Cardiac muscle cell (in vitro differentiated cells and primary cell): ENCODE measurements around the gene PXT1. TPM values are rescaled to one million over a fixed set of nuclear protein-coding genes. Genes with fewer than 3 reads are reported as not detected.

ENCODE experiments used
- DNase-seq, 2 donors: peaks; one replicate each; pipeline versions ENCODE4 v3.0.0 to v3.0.0-alpha.2; 2010 to 2017; ENCODE audit warnings: low read depth in 1 of 2, low spot score in 1 of 2
- H3K27ac ChIP-seq: fragments of 200-600 bp; sonication (generic); 2 replicates; pipeline ENCODE4 v1.5.1; 2016
- H3K27me3 ChIP-seq: fragments of 200-600 bp; sonication (generic); 2 replicates; pipeline ENCODE4 v1.6.0; 2016; ENCODE audit warnings: control low read depth
- H3K36me3 ChIP-seq: fragments of 200-600 bp; sonication (generic); 2 replicates; pipeline ENCODE4 v1.5.1; 2016; ENCODE audit warnings: control low read depth
- H3K4me1 ChIP-seq: fragments of 200-600 bp; sonication (generic); 2 replicates; pipeline ENCODE4 v1.8.1; 2017; ENCODE audit warnings: low read depth, mild to moderate bottlenecking, mixed run types
- H3K4me3 ChIP-seq: fragments of 200-600 bp; sonication (generic); 2 replicates; pipeline ENCODE4 v1.5.1; 2016; ENCODE audit warnings: mild to moderate bottlenecking
- H3K9me3 ChIP-seq: fragments of 200-600 bp; sonication (generic); 2 replicates; pipeline ENCODE4 v1.5.1; 2017; ENCODE audit warnings: low read depth, mild to moderate bottlenecking, control low read depth
- polyA plus RNA-seq: library from polyadenylated mRNA; unstranded; fragments of >200 nt; fragmentation: Nextera tagmentation; extraction: Ambion mirVana; gene quantifications from 2 replicates; pipeline ENCODE4 v1.2.1, GENCODE V29; 2016
- total RNA-seq: library from RNA; depleted of rRNA; stranded (reverse); fragments of >200 nt; gene quantifications from 2 replicates; pipeline ENCODE4 v1.2.3, GENCODE V29; 2016
- TF ChIP-seq, protein P1 (sequence below): IDR thresholded peaks from 2 replicates; pipeline ENCODE4 v1.5.1; 2012; ENCODE audit warnings: low read depth, mild to moderate bottlenecking, low read length

Gene PXT1
- total and polyA plus RNA-seq, 2 experiments from 2014 or later = 0.31 TPM; not detected in 1

DNA sequence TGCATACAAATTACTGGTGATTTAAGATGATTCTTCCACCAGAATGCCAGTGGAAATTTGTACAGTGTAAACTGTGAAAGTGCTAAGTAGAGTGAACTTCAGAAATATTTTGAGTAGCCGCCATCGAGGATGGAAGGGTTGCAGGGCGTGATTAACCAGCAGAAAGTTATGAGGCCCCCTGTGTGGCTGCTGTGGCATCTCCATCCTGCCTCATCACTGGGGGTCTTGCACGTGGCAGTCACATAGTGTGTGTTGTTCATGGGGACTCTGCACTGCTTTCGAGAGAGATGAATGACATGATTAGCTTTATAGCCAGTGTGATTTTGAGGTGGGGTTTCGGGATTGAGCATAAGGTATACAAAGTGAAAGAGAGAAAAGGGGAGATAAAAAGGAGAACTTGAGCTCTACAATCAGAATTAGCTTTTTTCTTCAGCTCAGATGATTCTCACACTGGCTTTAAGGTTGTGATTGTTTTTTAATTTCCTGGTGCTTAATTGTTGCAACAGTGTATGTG, 26.6 kb upstream of the PXT1 start:
- Histone ChIP-seq H3K9me3 (no peaks in the 10 kb centered on the region), H3K4me3 (no peak overlapping the region), H3K4me1 (no peaks in the 10 kb centered on the region), H3K27me3 (no peaks in the 10 kb centered on the region), H3K36me3 (peaks cover 6% of the 10 kb centered on the region), H3K27ac (no peak overlapping the region)
- no peak for DNase-seq
- TF ChIP-seq, protein P1, sequence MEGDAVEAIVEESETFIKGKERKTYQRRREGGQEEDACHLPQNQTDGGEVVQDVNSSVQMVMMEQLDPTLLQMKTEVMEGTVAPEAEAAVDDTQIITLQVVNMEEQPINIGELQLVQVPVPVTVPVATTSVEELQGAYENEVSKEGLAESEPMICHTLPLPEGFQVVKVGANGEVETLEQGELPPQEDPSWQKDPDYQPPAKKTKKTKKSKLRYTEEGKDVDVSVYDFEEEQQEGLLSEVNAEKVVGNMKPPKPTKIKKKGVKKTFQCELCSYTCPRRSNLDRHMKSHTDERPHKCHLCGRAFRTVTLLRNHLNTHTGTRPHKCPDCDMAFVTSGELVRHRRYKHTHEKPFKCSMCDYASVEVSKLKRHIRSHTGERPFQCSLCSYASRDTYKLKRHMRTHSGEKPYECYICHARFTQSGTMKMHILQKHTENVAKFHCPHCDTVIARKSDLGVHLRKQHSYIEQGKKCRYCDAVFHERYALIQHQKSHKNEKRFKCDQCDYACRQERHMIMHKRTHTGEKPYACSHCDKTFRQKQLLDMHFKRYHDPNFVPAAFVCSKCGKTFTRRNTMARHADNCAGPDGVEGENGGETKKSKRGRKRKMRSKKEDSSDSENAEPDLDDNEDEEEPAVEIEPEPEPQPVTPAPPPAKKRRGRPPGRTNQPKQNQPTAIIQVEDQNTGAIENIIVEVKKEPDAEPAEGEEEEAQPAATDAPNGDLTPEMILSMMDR = no peak

DNA sequence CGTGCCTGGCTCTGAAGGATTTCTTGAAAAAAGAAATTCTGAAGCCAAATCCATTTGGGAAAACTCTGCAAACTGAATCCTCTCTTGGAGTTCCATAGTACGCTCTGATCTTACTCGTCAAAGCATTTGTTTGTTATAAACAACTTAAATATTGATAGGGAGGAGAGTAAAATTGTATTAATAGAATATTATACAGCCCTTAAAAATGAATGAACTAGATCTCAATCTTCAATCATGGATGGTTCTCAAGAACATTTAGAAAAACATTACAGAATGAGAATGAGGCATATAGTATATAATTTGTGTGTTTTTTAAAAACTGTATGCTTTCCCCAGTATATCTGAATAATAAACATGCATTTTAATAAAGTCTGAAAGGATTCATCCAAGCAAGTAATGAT, 25.0 kb upstream of the PXT1 start:
- DNase-seq = no peak
- H3K9me3 ChIP-seq = no peaks in the 10 kb centered on the region
- H3K27me3 ChIP-seq = no peaks in the 10 kb centered on the region
- no peaks in the 10 kb centered on the region for H3K4me1 ChIP-seq
- H3K36me3 ChIP-seq = peaks cover 6% of the 10 kb centered on the region
- H3K4me3 ChIP-seq = no peak overlapping the region
- H3K27ac ChIP-seq = no peak overlapping the region
- TF ChIP-seq, protein P1 = no peak

DNA sequence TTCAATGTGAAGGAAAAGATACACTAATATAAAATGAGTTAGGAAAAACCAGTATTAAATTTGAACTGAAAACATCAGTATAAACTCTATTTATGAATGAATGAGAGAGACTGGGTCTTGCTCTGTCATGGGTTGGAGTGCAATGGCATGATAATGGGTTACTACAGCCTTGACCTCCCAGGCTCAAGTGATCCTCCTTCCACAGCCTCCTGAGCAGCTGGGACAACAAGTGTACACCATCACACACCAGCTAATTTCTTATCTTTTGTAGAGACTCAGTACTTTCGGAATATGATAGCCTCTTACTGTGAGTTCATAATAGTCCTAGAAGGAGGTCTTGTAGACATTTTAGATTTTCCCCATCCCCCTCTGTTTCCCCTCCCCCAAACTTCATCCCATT, 21.6 kb upstream of the PXT1 start:
- Histone ChIP-seq H3K9me3 (no peaks in the 10 kb centered on the region), H3K4me3 (no peak overlapping the region), H3K27ac (no peak overlapping the region), H3K27me3 (no peaks in the 10 kb centered on the region), H3K36me3 (no peaks in the 10 kb centered on the region), H3K4me1 (peaks cover 21% of the 10 kb centered on the region)
- TF ChIP-seq, protein P1 = no peak
- no peak for DNase-seq

DNA sequence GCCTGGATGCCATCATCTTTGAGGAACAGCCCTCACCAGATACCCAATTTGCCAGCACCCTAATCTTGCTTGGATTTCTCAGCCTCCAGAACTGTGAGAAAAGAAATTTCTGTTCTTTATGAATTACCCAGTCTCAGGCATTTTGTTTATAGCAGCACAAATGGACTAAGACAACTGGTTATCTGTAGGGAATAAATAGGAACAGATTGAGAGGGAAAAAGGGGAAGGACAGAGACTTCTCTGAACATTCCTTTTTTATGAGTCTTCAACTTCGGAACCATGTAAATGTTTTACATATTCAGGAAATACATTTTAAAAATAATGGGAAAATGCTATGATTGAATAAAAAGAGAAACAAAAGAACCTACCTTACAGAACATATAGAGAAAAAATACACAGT, 21.0 kb upstream of the PXT1 start:
- H3K4me1 ChIP-seq = peaks cover 24% of the 10 kb centered on the region

DNA sequence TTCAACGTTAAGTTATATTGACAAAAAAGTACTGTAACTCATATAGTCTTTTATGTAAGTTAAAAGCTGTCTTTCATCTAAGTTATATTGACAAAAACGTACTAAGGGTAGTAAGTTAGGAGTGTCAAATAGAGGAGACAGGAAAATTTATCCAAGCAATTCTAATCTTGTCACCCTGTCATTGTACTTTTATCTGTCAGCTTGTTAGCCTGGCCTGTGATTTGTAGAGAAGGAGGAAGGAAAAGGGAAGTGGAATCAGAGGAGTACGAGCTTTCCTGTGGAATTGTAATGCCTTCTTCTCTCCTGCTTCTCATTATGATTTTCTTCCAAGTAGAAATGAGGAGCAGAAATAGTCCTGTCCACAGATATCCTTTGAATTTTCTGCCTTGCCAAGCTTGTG, 19.0 kb upstream of the PXT1 start:
- DNase-seq = peak in 1 of 2 donors; percentile 6
- Histone ChIP-seq H3K27me3 (no peaks in the 10 kb centered on the region), H3K9me3 (no peaks in the 10 kb centered on the region), H3K4me1 (peaks cover 24% of the 10 kb centered on the region), H3K36me3 (no peaks in the 10 kb centered on the region), H3K27ac (peak overlapping the region; percentile 53), H3K4me3 (no peak overlapping the region)
- TF ChIP-seq, protein P1 = no peak

More for the DNA sequence above, 21.0 kb upstream of the PXT1 start:
- DNase-seq = peak in 1 of 2 donors; percentile 23
- H3K27me3 ChIP-seq = no peaks in the 10 kb centered on the region
- TF ChIP-seq, protein P1 = no peak
- H3K36me3 ChIP-seq = no peaks in the 10 kb centered on the region
- H3K27ac ChIP-seq = no peak overlapping the region
- H3K9me3 ChIP-seq = no peaks in the 10 kb centered on the region
- H3K4me3 ChIP-seq = no peak overlapping the region
